Mesendoderm (in vitro differentiated cells): ENCODE results near the gene SERP2.

Source experiments
- DNase-seq: peaks from one replicate; pipeline ENCODE4 v3.0.0; 2013
- H2AK5ac ChIP-seq: 2 replicates; pipeline ENCODE4 v1.6.1; 2013; ENCODE audit warnings: low read length, inconsistent platforms
- H2BK120ac ChIP-seq: 2 replicates; pipeline ENCODE4 v1.6.1; 2013; ENCODE audit warnings: low read depth, mild to moderate bottlenecking, low read length, moderate library complexity, mixed read lengths
- H2BK15ac ChIP-seq: replicated peaks from 2 replicates; pipeline ENCODE4 v1.6.1; 2013; ENCODE audit warnings: low read depth, mild to moderate bottlenecking, moderate library complexity
- H2BK5ac ChIP-seq: 2 replicates; pipeline ENCODE4 v1.6.1; 2013; ENCODE audit warnings: low read length, inconsistent platforms
- H3K18ac ChIP-seq: 2 replicates; pipeline ENCODE4 v1.6.1; 2013; ENCODE audit warnings: mild to moderate bottlenecking, low read length, mixed read lengths
- H3K23ac ChIP-seq: one replicate; pipeline ENCODE4 v1.6.1; 2013; ENCODE audit warnings: low read length
- H3K27ac ChIP-seq: 2 replicates; pipeline ENCODE4 v1.5.1; 2013; ENCODE audit warnings: low read depth, mild to moderate bottlenecking, inconsistent platforms, low read length, moderate library complexity
- H3K27me3 ChIP-seq: 2 replicates; pipeline ENCODE4 v1.6.1; 2013; ENCODE audit warnings: low read length, control low read depth, mild to moderate bottlenecking, inconsistent platforms; ENCODE audit not compliant: insufficient read depth, poor library complexity
- H3K36me3 ChIP-seq: 2 replicates; pipeline ENCODE4 v1.6.1; 2013; ENCODE audit warnings: low read length, inconsistent platforms; ENCODE audit not compliant: control insufficient read depth, insufficient read depth
- H3K4ac ChIP-seq: one replicate; pipeline ENCODE4 v1.6.1; 2013; ENCODE audit warnings: low read depth, mild to moderate bottlenecking, low read length, moderate library complexity
- H3K4me1 ChIP-seq: 2 replicates; pipeline ENCODE4 v1.6.1; 2013; ENCODE audit warnings: low read depth, low read length, inconsistent platforms; ENCODE audit not compliant: control insufficient read depth
- H3K4me2 ChIP-seq: 2 replicates; pipeline ENCODE4 v1.6.1; 2013; ENCODE audit warnings: low read length
- H3K4me3 ChIP-seq: 2 replicates; pipeline ENCODE4 v1.5.1; 2013; ENCODE audit warnings: mild to moderate bottlenecking, low read length
- H3K56ac ChIP-seq: one replicate; pipeline ENCODE4 v1.6.1; 2013; ENCODE audit warnings: low read length
- H3K79me1 ChIP-seq: 2 replicates; pipeline ENCODE4 v1.6.1; 2013; ENCODE audit warnings: low read length, inconsistent platforms
- H3K79me2 ChIP-seq: 2 replicates; pipeline ENCODE4 v1.6.1; 2013; ENCODE audit warnings: mild to moderate bottlenecking, low read length; ENCODE audit not compliant: control insufficient read depth, insufficient read depth
- H3K9ac ChIP-seq: 2 replicates; pipeline ENCODE4 v1.6.1; 2013; ENCODE audit warnings: low read length, inconsistent platforms
- H4K5ac ChIP-seq: one replicate; pipeline ENCODE4 v1.6.1; 2013; ENCODE audit warnings: low read length
- H4K8ac ChIP-seq: one replicate; pipeline ENCODE4 v1.6.1; 2013; ENCODE audit warnings: low read depth, mild to moderate bottlenecking, control low read depth, low read length, moderate library complexity
- WGBS: extraction: QIAGEN DNeasy Blood & Tissue Kit; methylation state at CpG from one replicate; pipeline ENCODE4 v1.1.7; 2013; ENCODE audit warnings: low lambda C conversion rate, missing lambda C conversion rate; ENCODE audit not compliant: insufficient coverage; ENCODE audit errors: extremely low coverage; 5-methylcytosine and 5-hydroxymethylcytosine counted together

Gene SERP2

DNA sequence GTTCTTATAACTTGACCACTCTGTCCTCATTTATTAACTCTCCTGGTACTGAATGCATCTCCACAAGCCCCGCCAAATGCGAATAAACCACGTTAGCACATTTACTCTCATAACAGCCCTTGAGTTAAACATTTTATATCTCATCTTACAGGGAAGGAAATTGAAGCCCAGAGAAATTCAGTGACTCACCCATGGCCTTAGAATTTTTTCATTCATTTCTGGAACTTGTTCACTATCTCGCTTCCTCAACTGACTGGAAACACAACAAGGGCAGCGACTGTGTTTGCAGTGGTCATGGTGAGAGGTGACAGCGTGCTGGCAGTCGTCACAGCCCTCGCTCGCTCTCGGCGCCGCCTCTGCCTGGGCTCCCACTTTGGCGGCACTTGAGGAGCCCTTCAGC is 39.5 kb downstream of the SERP2 start:
- no peak overlapping the region for H4K8ac ChIP-seq
- no peak overlapping the region for H3K4me3 ChIP-seq
- H3K36me3 ChIP-seq, result no peaks in the 10 kb centered on the region
- no peak overlapping the region for H3K56ac ChIP-seq
- H2BK120ac ChIP-seq, result no peak overlapping the region
- no peaks in the 10 kb centered on the region for H3K27me3 ChIP-seq
- no peaks in the 10 kb centered on the region for H3K79me2 ChIP-seq
- no peak for DNase-seq
- no peak overlapping the region for H2BK5ac ChIP-seq
- no peak overlapping the region for H3K23ac ChIP-seq
- H4K5ac ChIP-seq, result no peak overlapping the region
- H3K9ac ChIP-seq, result no peak overlapping the region
- no peak overlapping the region for H2AK5ac ChIP-seq
- H3K4ac ChIP-seq, result no peak overlapping the region
- peaks cover 10% of the 10 kb centered on the region for H3K4me1 ChIP-seq
- H3K18ac ChIP-seq, result no peak overlapping the region
- no peaks in the 10 kb centered on the region for H3K79me1 ChIP-seq
- no peak overlapping the region for H2BK15ac ChIP-seq
- no CpG with 5 or more reads among the region's 13 CpGs for WGBS
- no peak overlapping the region for H3K27ac ChIP-seq
- no peak overlapping the region for H3K4me2 ChIP-seq

DNA sequence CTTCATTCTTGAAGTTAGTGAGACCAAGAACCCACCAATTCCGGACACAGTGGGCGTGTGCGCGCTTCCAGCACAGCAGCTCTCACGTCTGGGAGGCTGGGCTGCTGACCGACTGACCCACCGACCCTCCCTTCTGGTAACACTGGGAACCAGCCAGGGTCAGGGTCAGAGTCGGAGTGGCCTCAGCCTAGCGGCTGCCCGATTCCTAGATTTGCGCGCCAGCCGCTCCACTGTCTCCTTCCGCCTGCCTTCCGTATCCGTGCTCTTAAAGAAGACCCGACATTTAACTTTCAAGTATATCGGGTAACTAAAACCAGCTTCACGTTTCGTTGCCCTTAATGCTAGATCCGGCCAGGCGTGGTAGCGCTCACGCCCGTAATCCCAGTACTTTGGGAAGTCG is 41.1 kb downstream of the SERP2 start:
- Histone ChIP-seq H4K8ac (no peak overlapping the region), H3K79me2 (no peaks in the 10 kb centered on the region), H2BK120ac (no peak overlapping the region), H3K4me3 (no peak overlapping the region), H3K9ac (no peak overlapping the region), H3K18ac (no peak overlapping the region), H2AK5ac (no peak overlapping the region), H3K56ac (no peak overlapping the region), H3K4me1 (peaks cover 10% of the 10 kb centered on the region), H2BK5ac (no peak overlapping the region), H3K4me2 (no peak overlapping the region), H3K79me1 (no peaks in the 10 kb centered on the region), H3K4ac (no peak overlapping the region), H3K27me3 (no peaks in the 10 kb centered on the region), H4K5ac (no peak overlapping the region), H3K36me3 (no peaks in the 10 kb centered on the region), H3K23ac (no peak overlapping the region), H2BK15ac (no peak overlapping the region), H3K27ac (no peak overlapping the region)
- WGBS, result no CpG with 5 or more reads among the region's 26 CpGs
- DNase-seq, result no peak

DNA sequence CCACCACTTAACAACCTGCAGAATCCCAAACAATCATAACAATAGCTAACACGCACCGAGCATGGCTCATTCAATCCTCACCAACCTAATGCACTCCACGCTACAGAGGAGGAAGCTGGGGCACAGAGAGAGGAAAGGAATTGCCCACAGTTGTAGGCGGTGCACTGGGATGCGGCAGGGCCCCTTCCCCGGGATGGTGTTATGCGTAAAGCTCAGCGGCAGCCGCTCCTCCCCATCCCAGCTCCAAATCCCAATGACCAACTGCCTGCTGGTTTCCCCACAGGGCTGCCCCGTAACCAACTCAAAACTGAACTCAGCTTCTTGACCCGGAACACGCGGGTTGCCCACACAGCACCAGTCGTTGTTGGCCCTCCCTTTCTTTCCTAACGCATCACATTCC is 42.2 kb downstream of the SERP2 start:
- WGBS, result no CpG with 5 or more reads among the region's 15 CpGs
- Histone ChIP-seq H4K8ac (no peak overlapping the region), H3K4me1 (peaks cover 12% of the 10 kb centered on the region), H2BK5ac (peak overlapping the region; percentile 36), H3K36me3 (no peaks in the 10 kb centered on the region), H3K79me1 (no peaks in the 10 kb centered on the region), H2AK5ac (peak overlapping the region; percentile 40), H3K23ac (no peak overlapping the region), H3K27me3 (no peaks in the 10 kb centered on the region), H3K9ac (no peak overlapping the region), H2BK120ac (no peak overlapping the region), H3K56ac (peak overlapping the region; percentile 26), H3K4ac (no peak overlapping the region), H3K79me2 (no peaks in the 10 kb centered on the region), H4K5ac (no peak overlapping the region), H3K27ac (no peak overlapping the region), H3K4me3 (no peak overlapping the region), H2BK15ac (no peak overlapping the region), H3K4me2 (no peak overlapping the region), H3K18ac (no peak overlapping the region)
- no peak for DNase-seq

DNA sequence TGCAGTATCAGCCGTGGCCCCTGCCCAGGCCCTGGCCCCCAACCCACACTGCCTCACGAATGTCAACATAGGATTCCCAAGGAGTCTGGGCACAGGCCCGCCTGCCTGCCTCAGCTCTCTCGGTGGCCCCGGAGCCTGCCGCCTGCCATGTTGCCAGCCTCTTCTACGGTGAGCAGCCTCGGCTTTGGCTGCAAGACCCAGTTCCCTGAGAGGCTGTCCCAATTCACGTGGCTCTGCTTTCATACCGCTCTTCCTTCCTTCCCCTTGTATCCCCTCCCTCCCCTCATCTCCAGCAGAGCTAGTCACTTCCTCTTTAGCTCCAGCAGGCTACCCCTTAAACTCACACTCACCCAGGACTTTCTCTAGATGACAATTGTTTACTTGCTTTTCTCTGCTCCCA is 42.7 kb downstream of the SERP2 start:
- Histone ChIP-seq H3K9ac (no peak overlapping the region), H4K8ac (no peak overlapping the region), H4K5ac (no peak overlapping the region), H3K56ac (peak overlapping the region; percentile 26), H3K79me1 (no peaks in the 10 kb centered on the region), H3K23ac (no peak overlapping the region), H3K4me2 (no peak overlapping the region), H3K36me3 (no peaks in the 10 kb centered on the region), H2BK120ac (no peak overlapping the region), H3K4me1 (peaks cover 13% of the 10 kb centered on the region), H3K27ac (no peak overlapping the region), H2BK15ac (no peak overlapping the region), H3K18ac (peak overlapping the region; percentile 33), H3K79me2 (no peaks in the 10 kb centered on the region), H2AK5ac (no peak overlapping the region), H2BK5ac (no peak overlapping the region), H3K4ac (no peak overlapping the region), H3K4me3 (no peak overlapping the region), H3K27me3 (no peaks in the 10 kb centered on the region)
- peak; percentile 53 for DNase-seq
- WGBS, result no CpG with 5 or more reads among the region's 10 CpGs

DNA sequence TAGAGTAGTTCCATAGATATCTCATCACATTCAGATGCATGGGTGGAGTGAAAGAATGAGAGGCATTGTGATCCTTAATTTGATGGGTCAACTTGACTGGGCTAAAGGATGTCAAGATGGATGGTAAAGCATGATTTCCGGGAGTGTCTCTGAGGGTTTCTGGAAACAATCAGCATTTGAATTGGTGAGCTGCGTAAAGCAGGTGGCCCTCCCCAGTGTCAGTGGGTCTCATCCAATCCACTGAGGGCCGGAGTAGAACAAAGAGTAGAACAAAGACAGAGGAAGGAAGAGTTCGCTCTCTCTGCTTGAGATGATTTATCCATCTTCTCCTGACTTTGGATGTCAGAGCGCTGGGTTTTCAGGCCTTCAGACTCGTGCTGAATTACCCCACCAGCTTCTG is 43.1 kb downstream of the SERP2 start:
- H3K4me2 ChIP-seq, result no peak overlapping the region
- H4K8ac ChIP-seq, result no peak overlapping the region
- no CpG with 5 or more reads among the region's 6 CpGs for WGBS
- no peak overlapping the region for H3K4me3 ChIP-seq
- no peak for DNase-seq
- H2BK5ac ChIP-seq, result no peak overlapping the region
- H2BK120ac ChIP-seq, result no peak overlapping the region
- no peaks in the 10 kb centered on the region for H3K79me1 ChIP-seq
- H3K36me3 ChIP-seq, result no peaks in the 10 kb centered on the region
- no peaks in the 10 kb centered on the region for H3K79me2 ChIP-seq
- H3K18ac ChIP-seq, result no peak overlapping the region
- no peak overlapping the region for H2BK15ac ChIP-seq
- no peaks in the 10 kb centered on the region for H3K27me3 ChIP-seq
- H3K23ac ChIP-seq, result no peak overlapping the region
- H3K4ac ChIP-seq, result no peak overlapping the region
- no peak overlapping the region for H3K56ac ChIP-seq
- no peak overlapping the region for H3K9ac ChIP-seq
- no peak overlapping the region for H3K27ac ChIP-seq
- no peak overlapping the region for H2AK5ac ChIP-seq
- peaks cover 13% of the 10 kb centered on the region for H3K4me1 ChIP-seq
- H4K5ac ChIP-seq, result no peak overlapping the region

DNA sequence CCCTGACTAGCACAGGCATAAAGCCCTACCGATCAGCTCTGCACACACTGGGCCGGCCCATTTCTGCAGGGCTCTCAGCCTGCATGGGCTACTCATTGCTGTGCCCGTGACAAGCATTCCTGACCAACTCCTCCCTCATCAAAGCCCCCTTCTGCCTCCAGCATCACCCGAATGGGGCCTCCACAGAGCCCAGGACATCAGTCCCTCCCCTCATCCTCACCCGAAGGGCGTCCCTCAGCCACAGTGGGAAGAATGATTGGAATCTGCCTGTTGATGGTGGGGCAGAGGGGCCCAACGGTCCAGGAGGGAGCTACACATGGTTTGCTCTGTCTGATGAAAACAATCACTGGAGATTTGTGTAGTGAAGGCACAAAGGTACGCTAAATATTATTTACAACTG is 43.8 kb downstream of the SERP2 start:
- Histone ChIP-seq H3K4ac (no peak overlapping the region), H3K4me1 (peaks cover 10% of the 10 kb centered on the region), H4K8ac (no peak overlapping the region), H2AK5ac (no peak overlapping the region), H3K36me3 (no peaks in the 10 kb centered on the region), H3K79me1 (no peaks in the 10 kb centered on the region), H3K4me2 (no peak overlapping the region), H3K18ac (no peak overlapping the region), H2BK120ac (no peak overlapping the region), H3K27ac (no peak overlapping the region), H3K79me2 (no peaks in the 10 kb centered on the region), H4K5ac (no peak overlapping the region), H3K9ac (no peak overlapping the region), H2BK5ac (no peak overlapping the region), H3K56ac (no peak overlapping the region), H3K4me3 (no peak overlapping the region), H2BK15ac (no peak overlapping the region), H3K23ac (no peak overlapping the region), H3K27me3 (no peaks in the 10 kb centered on the region)
- peak; percentile 54 for DNase-seq
- no CpG with 5 or more reads among the region's 8 CpGs for WGBS
